HEK293 (cell line): ENCODE results near the gene SLC8A1.

Source experiments
- EGR2 ChIP-seq: fragments of 450-650 bp; formaldehyde crosslinking; IDR thresholded peaks from 2 replicates; pipeline ENCODE4 v1.5.1; 2016; ENCODE audit warnings: low read depth, missing biosample characterization, missing genetic modification characterization
- HOXA7 ChIP-seq: sonication (generic); formaldehyde crosslinking; IDR thresholded peaks from 2 replicates; pipeline ENCODE4 v1.8.1; 2022; ENCODE audit warnings: missing genetic modification reagents, borderline replicate concordance
- MZF1 ChIP-seq: fragments of 450-650 bp; formaldehyde crosslinking; IDR thresholded peaks from 2 replicates; pipeline ENCODE4 v1.5.1; 2017; ENCODE audit warnings: missing biosample characterization, missing genetic modification characterization, borderline replicate concordance
- ZNF248 ChIP-seq: fragments of 450-650 bp; formaldehyde crosslinking; IDR thresholded peaks from 2 replicates; pipeline ENCODE4 v1.5.1; 2017; ENCODE audit warnings: missing biosample characterization, missing genetic modification characterization
- ZNF610 ChIP-seq: fragments of 450-650 bp; formaldehyde crosslinking; IDR thresholded peaks from 2 replicates; pipeline ENCODE4 v1.5.1; 2016; ENCODE audit warnings: missing biosample characterization, missing genetic modification characterization, borderline replicate concordance
- TF ChIP-seq, protein P1 (sequence below): fragments of 450-650 bp; formaldehyde crosslinking; IDR thresholded peaks from 2 replicates; pipeline ENCODE4 v1.5.1; 2016; ENCODE audit warnings: missing biosample characterization, missing genetic modification characterization

DNA sequence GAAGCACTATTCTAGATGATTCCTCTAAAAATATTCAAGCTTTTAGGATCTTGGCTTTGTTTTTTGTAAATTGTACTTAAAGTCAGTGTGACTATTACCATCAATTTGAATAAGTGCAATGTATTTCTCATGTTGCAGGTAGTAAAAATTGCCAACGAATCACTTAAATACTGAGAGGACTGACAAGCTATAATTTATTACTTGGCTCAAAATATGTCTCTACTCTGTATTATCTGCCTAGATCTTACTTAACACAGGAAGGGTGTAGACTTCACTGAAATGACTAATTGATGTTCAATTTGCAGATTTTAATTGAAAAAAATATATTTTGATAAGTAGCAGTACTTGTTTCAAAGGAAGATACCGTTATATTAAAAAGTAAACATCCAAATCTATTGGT is 202.3 kb downstream of the SLC8A1 start:
- TF ChIP-seq, protein P1, sequence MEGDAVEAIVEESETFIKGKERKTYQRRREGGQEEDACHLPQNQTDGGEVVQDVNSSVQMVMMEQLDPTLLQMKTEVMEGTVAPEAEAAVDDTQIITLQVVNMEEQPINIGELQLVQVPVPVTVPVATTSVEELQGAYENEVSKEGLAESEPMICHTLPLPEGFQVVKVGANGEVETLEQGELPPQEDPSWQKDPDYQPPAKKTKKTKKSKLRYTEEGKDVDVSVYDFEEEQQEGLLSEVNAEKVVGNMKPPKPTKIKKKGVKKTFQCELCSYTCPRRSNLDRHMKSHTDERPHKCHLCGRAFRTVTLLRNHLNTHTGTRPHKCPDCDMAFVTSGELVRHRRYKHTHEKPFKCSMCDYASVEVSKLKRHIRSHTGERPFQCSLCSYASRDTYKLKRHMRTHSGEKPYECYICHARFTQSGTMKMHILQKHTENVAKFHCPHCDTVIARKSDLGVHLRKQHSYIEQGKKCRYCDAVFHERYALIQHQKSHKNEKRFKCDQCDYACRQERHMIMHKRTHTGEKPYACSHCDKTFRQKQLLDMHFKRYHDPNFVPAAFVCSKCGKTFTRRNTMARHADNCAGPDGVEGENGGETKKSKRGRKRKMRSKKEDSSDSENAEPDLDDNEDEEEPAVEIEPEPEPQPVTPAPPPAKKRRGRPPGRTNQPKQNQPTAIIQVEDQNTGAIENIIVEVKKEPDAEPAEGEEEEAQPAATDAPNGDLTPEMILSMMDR (tag by site-specific recombination): no peak
- TF ChIP-seq ZNF248 (tag by site-specific recombination): no peak
- TF ChIP-seq EGR2 (tag by site-specific recombination): no peak
- no peak for TF ChIP-seq MZF1 (tag by site-specific recombination)
- TF ChIP-seq HOXA7 (CRISPR knock-in tag): no peak
- no peak for TF ChIP-seq ZNF610 (tag by site-specific recombination)
